SU-DHL-6 (cell line): ENCODE data around the gene STRN.

Source experiments
- CTCF ChIP-seq: fragments of 200-600 bp; sonication (generic); IDR thresholded peaks from one replicate; pipeline ENCODE4 v1.5.1; 2017; ENCODE audit warnings: antibody characterized with exemption, mild to moderate bottlenecking, low read length, moderate library complexity; ENCODE audit not compliant: insufficient read depth, poor library complexity, severe bottlenecking
- EZH2phosphoT487 ChIP-seq: fragments of 200-600 bp; sonication (generic), shearing (Covaris generic); conservative IDR thresholded peaks from 2 replicates; pipeline ENCODE4 v1.6.1; 2018; ENCODE audit warnings: mild to moderate bottlenecking, antibody characterized with exemption, low read length, moderate library complexity, mixed read lengths

DNA sequence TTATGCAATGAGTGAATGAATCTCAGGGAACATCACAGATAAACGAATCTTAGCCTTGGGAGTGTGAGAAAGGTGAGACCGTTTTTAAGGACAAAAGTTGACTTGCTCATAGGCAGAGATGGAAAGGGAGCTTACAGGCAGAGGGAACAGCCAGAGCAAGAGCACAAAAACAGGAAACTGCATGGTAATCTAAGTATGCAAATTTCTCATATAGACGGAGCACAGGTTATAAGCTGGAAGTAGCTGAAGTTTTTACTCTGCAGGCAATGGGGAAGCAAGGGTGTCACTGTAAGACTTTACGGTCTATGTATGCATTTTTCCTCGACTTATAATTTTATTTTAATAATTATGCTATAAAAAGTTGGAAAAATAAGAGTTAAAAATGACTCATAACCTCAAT, 44.8 kb upstream of the STRN start:
- no peak for TF ChIP-seq CTCF
- no peak for TF ChIP-seq EZH2phosphoT487
